ENCODE data around the gene LRP6.

DNA sequence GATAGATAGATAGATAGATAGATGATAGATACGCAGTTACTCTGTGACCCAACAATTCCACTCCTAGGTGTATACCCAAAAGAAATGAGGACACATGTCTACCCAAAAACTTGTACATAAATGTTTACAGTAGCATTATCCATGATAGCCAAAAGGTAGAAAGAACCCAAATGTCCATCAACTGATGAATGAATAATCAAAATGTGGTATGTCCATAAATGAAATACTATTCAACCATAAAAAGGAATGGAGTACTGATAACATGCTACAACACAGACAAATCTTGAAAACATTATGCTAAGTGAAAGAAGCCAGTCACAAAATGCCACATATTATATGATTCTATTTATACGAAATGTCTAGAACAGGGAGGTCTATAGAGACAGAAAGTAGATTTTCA lies 36.1 kb upstream of the LRP6 start:
- TF ChIP-seq, protein P1, sequence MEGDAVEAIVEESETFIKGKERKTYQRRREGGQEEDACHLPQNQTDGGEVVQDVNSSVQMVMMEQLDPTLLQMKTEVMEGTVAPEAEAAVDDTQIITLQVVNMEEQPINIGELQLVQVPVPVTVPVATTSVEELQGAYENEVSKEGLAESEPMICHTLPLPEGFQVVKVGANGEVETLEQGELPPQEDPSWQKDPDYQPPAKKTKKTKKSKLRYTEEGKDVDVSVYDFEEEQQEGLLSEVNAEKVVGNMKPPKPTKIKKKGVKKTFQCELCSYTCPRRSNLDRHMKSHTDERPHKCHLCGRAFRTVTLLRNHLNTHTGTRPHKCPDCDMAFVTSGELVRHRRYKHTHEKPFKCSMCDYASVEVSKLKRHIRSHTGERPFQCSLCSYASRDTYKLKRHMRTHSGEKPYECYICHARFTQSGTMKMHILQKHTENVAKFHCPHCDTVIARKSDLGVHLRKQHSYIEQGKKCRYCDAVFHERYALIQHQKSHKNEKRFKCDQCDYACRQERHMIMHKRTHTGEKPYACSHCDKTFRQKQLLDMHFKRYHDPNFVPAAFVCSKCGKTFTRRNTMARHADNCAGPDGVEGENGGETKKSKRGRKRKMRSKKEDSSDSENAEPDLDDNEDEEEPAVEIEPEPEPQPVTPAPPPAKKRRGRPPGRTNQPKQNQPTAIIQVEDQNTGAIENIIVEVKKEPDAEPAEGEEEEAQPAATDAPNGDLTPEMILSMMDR (IDR thresholded peaks at IDR 0.05): no peak
- no peak for TF ChIP-seq POLR2A (IDR thresholded peaks at IDR 0.05)
